GM18861 (cell line): ENCODE data around the gene PLXNA2.

Experiments
- ATAC-seq: cut with Tn5 transposase; IDR thresholded peaks from one replicate; pipeline ENCODE4 v1.9.1; 2021; ENCODE audit not compliant: unreplicated experiment

PLXNA2 gene

DNA sequence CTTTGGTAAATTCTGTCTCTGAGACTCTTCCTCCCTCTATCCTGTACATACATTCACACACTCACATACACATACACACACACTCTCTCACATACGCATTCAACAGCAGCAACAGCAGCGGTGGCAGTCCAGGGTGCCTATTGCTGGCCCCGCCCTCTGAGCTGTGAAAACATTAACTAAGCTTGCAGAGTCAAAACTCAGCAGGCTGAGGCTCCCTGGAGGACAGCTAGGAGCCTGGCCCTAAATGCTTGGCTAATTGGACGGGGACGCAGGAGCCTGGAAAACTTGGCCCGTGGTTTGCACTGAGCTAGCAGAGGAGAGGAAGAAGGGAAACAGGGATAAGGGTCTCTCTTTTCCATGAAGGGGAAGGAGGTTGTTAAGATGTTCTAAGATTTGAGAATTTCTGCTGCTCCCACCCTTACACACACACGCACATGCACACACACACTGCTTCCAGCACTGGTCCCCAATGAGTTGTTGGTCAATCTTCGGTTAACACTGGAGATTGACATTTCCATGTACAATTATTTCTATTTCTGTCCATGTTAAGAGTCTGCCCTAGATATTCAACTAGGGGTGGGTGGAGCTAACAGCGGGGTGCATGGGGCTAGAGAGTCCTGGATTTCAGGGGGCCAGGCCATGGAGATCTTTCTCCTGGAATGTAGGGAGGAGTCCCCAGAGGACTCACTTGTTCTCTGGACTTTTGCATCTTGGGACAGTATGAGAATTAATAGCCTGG lies 94.2 kb downstream of the PLXNA2 start:
- ATAC-seq = no peak

- ATAC-seq = no peak
These were observed 95.0 kb downstream of the PLXNA2 start for GRCh38 chr1:208149213-208149612.

GRCh38 chr1:208148380-208148779 lies 95.8 kb downstream of the PLXNA2 start:
- no peak for ATAC-seq

DNA sequence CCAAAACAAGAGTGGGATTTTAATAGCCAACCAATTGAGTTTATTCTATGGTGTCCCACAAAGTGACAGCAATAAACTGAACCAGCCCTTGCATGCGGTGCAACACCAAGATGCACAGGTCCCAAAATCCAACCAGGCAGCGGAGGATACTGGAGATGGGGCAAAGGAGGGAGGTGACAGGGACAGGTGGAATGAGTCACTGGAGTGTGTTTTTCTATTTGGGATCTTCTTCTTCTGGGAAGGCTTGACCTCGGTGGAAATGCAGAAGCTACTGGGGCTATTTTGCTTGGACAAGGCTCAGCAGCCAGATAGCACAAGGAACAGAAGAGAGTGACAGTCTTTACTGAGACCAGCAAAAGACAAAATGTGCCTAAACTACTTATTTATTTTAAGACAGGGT lies 97.5 kb downstream of the PLXNA2 start:
- ATAC-seq = no peak

GRCh38 chr1:208145167-208145566 lies 99.0 kb downstream of the PLXNA2 start:
- no peak for ATAC-seq

DNA sequence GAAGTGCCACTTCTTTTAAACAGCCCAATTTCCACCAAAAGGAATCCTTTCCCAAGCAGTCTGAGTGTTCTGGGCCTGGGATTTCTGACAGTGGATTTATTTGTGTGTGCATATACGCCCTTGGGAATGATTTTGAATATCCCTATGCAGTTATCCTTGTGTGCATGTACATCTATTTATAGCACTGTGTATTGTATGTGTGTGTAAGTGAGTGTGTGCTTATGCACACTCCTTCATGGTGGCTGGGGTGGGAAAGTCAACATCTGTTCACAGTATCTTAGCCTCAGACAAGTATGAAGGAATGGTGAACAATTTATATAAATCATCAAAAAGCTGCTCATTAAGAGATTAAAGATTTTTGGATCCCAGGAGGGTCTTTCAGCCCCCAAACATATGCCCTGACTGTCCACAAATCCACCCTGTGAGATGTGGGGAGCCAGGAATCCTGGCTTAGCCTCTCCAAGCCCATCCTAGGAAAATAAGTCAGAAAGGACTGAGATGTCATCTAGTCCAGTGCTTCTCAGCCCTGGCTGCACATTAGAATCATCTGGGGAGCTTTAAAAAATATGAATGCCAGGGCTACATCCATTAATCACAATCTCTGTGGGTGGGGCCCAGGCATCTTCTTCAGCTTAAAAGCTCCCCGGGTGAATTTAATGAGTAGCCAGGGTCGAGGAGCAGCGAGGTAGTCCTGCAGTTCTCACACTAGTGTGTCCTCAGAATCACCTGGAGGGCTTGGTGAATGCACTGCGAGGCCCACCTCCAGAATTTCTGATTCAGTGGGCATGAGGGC lies 101.4 kb downstream of the PLXNA2 start:
- ATAC-seq = no peak

DNA sequence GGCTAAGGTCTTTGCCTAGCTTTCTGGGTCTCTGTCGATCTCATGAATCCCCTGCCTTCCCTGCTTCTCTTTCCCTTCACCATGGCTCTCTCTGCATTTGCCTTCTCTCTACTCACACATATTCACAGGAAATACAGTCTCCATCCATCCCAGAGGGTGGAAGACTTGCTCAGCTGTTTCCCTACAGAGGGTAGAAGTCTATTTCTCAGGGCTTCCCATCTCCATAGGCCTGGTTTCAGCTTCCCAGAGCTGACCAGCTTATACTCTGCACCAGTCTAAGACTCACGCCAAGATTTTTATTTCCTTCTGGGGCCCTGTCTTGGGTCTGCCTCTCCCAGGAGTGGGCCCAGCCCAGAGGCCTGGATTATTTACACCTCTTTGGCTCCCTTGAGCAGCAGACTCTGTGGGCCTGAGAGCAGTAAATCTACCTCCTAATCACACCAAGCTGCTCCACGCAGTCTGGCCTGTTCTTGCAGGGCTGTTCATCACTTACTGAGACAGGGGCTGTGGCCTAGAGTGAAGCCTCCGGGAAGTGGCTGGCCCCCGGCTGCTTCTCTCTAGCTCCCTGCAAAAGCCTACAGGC lies 102.5 kb downstream of the PLXNA2 start:
- ATAC-seq = no peak

DNA sequence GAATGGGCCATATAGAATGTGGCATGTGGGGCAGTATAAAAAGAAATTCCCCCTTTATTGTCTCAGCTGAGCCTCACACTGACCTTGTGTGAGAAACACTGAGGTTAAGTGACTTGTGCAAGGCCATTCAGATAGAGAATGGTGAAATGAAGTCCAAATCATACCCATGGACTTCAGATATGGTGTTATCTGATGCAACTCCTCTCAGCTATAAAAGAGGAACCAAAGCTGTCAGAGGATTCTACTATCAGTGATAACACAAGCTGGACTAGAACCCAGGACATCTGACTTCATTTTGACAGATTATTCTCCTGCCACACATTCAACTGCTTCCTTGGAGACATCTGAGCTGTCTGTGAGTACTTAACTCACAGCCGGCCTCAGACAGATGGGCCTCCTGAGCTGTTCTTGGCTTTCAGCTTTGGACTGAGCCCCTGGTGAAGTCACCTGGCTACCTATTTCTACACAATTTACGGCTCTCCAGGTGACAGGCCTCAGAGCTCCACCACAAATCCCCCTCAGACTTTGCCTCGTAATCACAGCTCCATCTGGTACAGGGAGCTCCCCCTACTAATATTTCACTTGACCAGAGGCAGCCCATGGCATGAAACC lies 104.6 kb downstream of the PLXNA2 start:
- no peak for ATAC-seq

GRCh38 chr1:208137193-208137592 lies 107.0 kb downstream of the PLXNA2 start:
- ATAC-seq = no peak

DNA sequence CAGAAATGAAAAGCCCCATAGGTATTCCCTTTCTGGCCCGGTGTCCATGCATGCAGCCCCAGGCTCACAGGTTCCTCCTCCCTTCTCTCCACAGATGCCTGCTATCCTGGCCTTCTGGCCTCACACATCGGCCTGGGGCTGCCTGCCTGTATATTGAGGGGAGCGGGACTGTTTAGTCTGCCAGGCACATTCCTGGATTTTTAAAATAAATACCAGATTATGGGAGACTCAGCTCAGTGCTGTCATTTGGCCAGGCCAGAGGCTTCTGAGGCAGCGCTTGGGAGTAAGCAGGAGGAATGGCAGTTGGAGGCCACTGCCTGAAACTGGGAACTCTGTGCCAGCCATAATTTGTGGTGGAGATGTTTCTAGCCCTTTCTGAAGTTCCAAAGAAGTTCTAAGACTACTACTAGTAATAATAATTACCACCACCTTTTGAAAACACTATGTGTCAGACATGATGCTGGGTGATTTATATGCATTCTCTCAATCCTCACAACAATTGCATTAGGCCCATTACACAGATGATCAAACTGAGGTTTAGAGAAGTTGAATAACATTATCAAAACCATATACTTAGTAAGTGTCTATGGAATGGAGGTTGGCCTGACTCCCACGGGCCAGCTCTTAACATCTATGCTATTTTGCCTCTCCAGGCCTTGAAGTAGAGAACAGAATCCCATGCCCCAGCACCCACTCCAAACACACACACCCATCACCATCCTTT lies 107.6 kb downstream of the PLXNA2 start:
- no peak for ATAC-seq

- ATAC-seq = no peak
These were observed 108.8 kb downstream of the PLXNA2 start for GRCh38 chr1:208135354-208135753.

DNA sequence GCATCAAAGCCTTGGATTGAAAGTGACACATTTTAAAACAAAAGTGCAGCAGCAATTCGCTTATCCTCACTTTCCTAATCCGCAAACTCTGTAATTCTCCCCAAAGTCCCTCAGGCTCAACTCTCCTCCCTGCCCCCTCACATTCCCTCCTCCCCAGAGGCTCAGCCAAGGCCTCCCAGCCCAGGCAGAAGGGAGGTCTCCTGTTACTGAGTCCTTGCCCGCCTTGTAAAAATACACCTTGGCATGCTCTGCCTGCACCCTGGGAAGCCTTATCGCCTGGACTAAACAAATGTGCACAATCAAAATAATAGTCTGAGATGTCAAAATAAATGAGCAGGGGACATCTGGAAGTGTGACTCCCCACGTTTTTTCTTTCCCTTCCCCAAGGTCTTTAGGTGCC lies 109.7 kb downstream of the PLXNA2 start:
- no peak for ATAC-seq

DNA sequence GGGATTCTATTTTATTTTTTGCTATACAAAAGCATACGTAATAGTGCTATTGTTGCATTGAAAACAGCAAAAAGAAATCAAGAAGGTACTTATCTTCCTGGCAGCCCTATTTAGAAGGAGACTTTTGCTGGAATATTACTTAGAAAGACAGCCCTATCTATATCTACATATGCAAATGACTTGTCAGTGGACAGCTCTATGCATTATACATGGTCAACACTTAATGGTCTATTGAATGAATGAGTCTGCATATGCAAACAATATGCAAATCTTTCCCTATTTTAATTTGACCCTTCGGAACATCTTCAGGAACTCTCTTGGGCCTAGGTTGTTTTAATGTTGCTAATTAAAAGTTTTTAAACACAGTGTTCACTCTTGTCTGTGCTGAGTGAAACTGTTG lies 110.8 kb downstream of the PLXNA2 start:
- no peak for ATAC-seq

DNA sequence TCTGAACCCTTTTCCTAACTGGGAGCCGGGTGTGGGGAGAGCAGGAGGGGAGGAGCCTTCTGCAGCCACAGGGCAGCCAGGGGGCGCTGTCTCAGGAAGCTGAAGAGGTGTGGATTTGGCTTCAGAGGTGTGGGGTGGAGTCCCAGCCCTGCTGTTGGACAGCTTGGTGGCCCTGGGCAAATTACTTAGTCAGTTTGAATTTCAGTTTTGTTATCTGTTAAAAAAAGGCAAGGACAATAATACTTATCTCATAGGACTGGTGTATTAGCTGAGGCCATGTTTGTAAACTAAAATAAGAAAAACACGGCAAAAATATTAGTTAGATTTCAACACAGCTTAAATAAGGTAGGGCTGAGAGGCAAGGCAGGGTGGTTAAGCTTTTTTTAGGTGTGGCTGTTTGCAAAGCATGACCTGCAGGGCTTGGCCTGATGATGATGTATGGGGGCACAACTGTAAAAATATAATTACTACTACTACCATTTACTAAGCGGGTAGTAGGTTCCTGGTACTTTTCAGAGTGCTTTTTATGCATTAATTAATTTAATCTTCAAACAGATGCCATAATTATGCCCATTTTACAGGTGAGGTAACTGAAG lies 111.8 kb downstream of the PLXNA2 start:
- ATAC-seq = peak; percentile 93

GRCh38 chr1:208131621-208132286 lies 112.4 kb downstream of the PLXNA2 start:
- no peak for ATAC-seq

- ATAC-seq = no peak
These were observed 114.7 kb downstream of the PLXNA2 start for GRCh38 chr1:208129487-208129886.

DNA sequence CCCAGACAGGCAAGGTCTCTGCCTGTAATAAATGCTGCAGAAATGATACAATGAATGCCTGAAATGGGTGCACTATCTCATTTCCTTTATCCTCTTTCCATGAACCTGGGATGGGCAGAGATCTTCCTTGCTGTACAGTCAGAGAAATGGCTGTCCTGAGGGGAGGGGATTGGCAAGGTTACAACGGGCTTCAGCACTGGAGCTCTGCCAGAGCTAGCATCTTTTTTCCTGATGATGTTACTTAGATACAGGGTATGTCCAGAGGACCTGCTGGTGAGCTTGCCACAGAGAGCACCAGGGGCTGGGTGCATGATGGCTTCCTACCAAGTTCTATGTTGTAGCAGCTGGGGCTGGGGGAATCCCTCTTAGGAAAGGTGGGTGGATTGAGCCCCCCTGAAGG lies 115.1 kb downstream of the PLXNA2 start:
- ATAC-seq = no peak

DNA sequence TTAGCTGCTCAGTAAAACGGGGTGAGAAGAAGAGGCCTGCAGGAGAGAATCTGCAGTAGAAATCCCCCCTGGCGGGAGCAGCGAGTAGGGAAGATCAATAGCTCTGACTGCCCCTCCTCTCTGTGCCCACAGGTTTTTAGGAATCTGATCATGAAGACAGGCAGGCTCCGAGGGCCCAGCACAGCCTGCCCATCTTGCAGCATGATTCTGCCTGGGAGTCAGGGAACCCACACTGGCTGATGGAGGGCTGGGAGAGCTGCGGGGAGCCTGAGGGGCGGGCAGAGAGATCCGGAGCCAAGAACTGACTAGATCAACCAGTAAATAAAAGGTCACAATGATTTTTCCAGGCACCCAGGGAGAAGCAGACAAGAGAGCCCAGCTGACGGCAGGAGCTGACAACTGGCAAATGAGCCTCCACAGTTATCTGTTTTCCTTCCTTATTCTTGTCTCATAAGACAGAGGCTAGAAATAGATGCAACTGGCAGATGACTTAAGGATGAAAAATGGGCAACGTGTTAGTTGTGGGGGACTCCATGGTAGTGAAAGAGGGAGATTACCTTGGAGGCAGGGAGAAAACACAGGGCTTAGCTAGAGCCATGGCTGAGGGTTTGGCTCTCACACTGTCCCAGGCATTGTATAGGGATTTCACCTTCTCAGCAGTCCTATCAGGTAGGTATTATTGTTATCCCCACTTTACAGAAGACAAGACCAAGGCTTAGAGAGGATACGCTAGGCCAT lies 116.2 kb downstream of the PLXNA2 start:
- no peak for ATAC-seq

DNA sequence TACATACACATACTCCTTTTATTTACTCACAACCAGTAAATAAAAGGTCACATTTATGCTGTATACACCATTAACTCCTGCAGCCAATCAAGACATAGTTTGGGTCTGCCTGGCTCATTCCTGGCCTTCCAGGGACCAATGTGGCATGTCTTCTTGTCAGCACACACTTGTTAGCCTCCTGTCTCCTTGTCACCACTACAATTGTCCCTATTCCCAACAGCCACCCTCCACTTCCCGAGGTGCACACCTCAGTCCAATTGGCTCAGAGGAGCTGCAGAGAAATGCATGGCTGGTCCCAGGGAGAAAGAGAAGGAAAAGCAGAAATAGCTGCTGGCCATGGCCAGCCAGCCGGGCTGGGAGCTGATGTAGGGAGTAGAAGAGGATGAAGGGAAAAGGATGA lies 116.9 kb downstream of the PLXNA2 start:
- ATAC-seq = no peak
